GM18867 (cell line): Measurements from ENCODE around the gene ZNF605.
"Not testable (repeated sequence)": the region's sequence is repeated elsewhere in the genome, so short reads cannot be mapped to it uniquely, and the experiment has no call there.

Source experiments
- ATAC-seq: cut with Tn5 transposase; IDR thresholded peaks from one replicate; pipeline ENCODE4 v1.9.1; 2021; ENCODE audit warnings: mild to moderate bottlenecking, moderate library complexity; ENCODE audit not compliant: unreplicated experiment

ZNF605 gene

GRCh38 chr12:132949936-132950837 lies 5.9 kb downstream of the ZNF605 start:
- ATAC-seq = no peak

DNA sequence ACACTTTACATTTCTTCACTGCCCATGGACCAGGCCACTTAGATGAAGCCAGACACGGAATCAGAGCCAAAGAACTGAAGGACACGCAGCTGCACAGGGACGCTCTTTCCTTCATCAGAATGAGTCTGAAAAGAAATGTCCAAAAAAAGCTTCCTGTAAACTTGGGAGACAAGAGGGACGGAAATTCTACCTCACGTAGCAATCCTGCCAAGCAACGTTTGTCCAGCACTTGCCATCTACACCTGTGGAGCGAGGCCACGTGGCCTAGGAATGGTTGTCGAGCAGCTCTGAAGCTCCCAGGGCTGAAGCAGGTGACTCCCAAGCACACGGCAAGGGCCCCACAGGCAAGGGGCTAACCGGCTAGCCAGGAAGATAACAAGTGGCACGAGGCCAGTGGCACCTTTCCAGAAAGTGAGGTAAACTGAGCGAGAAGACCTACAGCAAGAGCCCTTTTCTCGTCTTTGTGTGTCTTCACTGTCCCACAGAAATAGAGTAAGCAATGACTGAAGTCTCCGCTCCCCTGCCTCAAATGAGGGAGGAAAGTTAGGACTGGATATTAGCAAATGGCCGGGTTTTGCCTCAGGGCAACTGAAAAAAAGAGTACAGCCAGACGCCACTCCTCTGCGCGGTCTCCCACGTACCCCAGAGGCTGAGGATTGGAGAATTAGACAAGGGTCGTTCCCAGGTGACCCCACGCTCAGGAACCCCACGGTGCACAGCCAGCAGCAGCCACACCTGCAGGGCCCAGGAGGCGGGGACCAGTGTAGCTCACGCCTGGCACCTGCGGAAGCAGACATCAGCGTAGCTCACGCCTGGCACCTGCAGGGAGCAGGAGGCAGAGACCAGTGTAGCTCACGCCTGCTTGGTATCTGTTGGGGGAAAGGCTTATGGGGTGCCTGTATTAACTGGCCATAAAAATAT lies 7.7 kb downstream of the ZNF605 start:
- ATAC-seq = no peak

DNA sequence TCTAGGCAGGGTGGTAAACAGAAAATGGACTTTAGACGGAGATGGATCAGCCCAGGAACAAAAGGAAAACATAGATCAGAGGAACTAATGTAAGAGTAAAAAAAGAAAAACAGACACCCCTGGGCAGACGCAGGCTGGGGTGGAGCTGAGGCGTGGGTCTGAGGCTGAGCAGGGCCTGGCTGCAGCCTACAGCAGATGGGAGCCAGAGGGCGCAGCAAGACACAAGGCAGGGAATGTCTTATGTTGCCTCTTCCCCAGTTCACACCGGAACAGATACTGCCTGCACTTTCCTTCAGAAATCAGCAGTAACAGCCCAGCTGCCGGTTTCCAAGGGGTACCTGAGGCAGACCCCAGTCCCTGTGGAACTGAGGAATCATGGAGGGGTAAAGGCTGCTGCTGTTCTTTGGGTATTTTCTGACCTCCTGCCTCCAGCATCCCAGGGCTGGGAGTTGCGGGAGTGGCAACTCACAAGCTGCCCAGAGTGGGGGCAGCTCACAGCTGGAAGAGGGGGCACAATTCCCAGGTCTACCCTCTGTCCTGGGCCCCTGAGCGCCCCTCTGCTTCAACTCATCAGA lies 9.8 kb downstream of the ZNF605 start:
- ATAC-seq = no peak

DNA sequence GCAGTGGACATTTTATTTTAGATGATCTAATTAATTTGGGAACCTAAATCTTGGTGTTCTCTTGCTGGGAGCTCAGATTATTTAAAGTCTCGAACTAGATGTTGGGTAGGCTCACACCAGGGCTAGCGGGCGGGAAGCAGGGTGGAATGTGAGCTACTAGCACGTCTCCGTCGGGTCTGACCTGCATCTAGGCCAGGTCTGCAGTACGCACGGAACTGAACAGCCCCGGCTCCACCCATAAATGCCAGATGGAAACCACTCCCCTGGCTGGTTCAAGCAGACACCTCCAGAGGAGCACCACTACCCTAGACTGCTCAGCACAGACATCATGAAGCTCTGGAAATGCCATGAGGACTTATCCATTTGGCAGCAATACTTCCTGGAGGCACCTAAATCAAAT lies 10.3 kb downstream of the ZNF605 start:
- no peak for ATAC-seq

DNA sequence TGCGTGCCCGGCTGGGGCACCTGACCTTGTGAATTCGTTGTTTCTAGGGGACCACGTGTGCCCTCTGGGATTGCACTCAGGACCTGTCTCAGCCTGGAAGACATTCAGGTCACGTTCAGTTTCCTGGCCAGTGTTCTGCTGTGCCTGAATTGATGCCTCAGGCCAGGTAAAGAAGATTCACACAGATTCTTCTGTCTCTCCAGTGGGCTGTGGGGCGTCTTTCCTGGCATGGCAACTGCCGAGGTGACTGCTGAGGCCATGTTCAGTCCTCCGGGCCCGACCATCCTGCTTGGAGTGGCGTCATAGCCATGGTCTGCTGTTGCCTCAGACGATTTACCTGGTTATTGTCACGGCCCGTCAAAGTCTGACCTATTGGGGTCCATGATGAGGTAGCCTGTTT lies 13.5 kb downstream of the ZNF605 start:
- ATAC-seq = no peak

DNA sequence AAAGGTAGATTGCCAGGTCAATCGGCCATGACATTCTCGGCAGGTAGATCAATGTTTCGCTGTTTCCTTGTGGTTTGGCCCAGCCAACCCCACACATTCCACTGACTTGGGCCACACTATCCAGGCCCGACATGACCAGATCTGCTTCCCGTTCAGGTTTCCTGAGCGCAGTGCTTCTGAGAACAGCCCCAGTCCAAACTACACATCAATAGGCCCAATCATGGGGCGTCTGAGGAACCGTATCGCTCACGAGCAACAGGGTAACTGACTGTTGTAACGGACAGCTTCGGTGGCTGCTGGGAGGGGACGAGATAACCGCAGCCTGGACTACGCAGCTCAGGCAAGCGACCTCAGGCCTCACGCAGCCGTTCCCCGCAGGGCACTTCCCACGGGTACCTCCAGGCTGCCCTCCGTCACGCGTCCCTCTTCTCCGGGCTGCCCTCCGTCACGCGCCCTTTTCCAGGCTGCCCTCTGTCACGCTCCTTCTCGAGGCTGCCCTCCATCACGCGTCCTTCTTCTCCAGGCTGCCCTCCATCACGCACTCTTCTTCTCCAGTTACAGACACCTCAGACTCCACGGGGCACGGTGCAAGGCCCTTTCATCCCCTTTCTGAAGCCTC lies 14.7 kb downstream of the ZNF605 start:
- ATAC-seq = no peak

GRCh38 chr12:132940071-132940719 lies 15.9 kb downstream of the ZNF605 start:
- ATAC-seq = no peak

DNA sequence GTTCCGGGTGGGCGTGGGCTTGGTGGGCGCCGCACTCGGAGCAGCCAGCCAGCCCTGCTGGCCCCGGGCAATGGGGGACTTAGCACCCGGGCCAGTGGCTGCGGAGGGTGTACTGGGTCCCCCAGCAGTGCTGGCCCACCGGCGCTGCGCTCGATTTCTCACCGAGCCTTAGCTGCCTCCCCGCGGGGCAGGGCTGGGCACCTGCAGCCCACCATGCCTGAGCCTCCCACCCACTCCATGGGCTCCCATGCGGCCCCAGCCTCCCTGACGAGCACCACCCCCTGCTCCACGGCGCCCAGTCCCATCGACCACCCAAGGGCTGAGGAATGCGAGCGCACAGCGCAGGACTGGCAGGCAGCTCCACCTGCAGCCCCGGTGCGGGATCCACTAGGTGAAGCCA lies 17.3 kb downstream of the ZNF605 start:
- not testable (repeated sequence) for ATAC-seq

- no peak for ATAC-seq
These were observed 18.6 kb downstream of the ZNF605 start for GRCh38 chr12:132937476-132937875.

- not testable (repeated sequence) for ATAC-seq
These were observed 19.2 kb downstream of the ZNF605 start for GRCh38 chr12:132936921-132937320.

DNA sequence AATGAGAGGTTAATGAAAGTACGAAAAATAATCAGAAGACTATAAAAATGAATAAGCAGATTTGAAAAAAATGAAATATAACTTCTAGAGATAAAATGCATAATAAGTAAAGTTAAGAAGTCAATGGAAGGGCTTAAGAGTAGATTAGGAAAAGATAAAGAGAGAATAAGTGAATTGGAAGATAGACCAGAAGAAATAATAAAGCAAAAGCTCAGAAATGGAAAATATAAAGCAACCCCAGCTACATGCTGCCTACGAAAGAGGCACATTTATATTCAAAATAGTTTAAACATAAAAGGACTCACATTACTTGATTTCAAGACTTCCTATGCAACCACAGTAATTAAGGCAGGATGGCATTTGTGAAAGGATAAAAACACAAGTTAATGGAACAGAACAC lies 19.9 kb downstream of the ZNF605 start:
- no peak for ATAC-seq

GRCh38 chr12:132926415-132926833 lies 29.7 kb downstream of the ZNF605 start:
- ATAC-seq = no peak

DNA sequence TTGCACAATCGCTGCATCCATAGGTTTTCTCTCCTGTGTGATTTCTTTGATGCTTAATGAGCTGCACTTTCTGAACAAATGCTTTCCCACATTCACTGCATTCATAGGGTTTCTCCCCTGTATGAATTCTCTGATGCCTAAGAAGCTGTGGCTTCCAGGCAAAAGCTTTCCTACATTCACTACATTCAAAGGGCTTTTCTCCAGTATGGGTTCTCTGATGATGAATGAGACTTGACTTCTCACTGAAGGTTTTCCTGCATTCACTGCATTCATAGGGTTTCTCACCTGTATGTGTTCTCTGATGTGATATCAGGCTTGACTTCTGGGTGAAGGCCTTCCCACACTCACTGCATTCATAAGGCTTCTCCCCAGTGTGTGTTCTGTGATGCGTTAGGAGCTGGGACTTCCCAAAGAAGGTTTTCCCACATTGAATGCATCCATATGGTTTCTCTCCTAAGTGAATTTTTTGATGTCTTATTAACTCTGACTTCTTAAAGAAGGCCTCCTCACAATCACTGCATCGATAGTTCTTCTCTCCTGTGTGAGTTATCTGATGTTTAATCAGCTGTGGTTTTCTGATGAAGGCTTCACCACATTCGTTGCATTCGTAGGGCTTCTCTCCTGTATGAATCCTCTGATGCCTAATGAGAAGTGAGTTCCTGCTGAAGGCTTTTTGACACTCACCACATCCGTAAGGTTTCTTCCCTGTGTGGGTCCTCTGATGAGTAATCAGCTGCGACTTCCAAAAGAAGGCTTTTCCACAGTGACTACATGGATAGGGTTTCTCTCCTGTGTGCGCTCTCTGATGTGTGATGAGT lies 30.3 kb downstream of the ZNF605 start:
- ATAC-seq = no peak

DNA sequence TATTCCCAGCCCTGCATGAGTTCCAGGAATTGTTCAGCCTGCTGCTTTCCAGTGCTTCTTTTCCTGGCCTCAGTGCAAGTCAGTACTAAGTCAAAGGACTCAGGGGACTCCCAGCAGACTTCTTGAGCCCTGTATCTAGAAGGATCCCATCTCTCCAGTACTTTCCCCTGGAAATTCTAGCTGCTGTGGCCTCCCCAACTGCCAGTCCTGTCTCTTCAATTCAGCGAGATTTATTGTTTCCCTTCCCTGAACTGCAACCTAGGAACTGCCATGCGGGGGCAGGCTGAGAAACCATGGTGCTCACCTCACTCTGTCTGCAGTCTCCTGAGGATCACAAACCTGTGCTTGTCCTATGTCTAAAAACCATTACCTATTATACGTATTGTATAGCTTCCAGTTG lies 31.8 kb downstream of the ZNF605 start:
- ATAC-seq = no peak

- ATAC-seq = no peak
These were observed 32.7 kb downstream of the ZNF605 start for GRCh38 chr12:132923356-132923909.

GRCh38 chr12:132922676-132923075 lies 33.4 kb downstream of the ZNF605 start:
- ATAC-seq = no peak

DNA sequence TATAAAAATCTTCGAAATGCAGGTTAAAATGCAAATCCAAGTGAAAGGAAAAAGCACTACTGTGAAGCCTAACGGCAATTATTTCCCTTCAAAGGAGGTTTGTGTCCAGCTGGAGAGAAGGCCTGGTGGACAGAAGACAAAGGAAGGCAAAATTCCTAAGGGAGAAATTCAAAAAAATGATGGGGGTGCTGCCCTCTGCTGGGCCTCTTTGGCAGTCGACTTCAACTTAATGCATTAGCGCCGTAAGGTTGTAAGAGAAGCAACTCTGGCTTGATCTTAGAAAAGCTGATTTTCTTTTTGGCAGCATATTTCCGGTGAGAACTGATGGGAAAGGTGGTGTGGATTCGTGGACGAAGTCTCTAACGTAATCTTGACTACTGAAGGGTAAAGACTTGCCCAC lies 34.4 kb downstream of the ZNF605 start:
- no peak for ATAC-seq

- no peak for ATAC-seq
These were observed 37.4 kb downstream of the ZNF605 start for GRCh38 chr12:132918680-132919079.

GRCh38 chr12:132909030-132909368 lies 47.1 kb downstream of the ZNF605 start:
- no peak for ATAC-seq
